HG02943 (cell line): Measurements from ENCODE around the gene THAP2.
"Not testable (repeated sequence)": the region's sequence is repeated elsewhere in the genome, so short reads cannot be mapped to it uniquely, and the experiment has no call there.

ENCODE experiments used
- ATAC-seq: cut with Tn5 transposase; IDR thresholded peaks from one replicate; pipeline ENCODE4 v1.9.1; 2021; ENCODE audit warnings: mild to moderate bottlenecking, low read depth, moderate library complexity; ENCODE audit not compliant: unreplicated experiment

Gene THAP2

GRCh38 chr12:71695782-71696181 is 31.7 kb downstream of the THAP2 start:
- ATAC-seq = no peak

GRCh38 chr12:71702181-71702580 is 38.1 kb downstream of the THAP2 start:
- ATAC-seq = not testable (repeated sequence)

GRCh38 chr12:71702590-71702989 is 38.5 kb downstream of the THAP2 start:
- ATAC-seq = no peak

- ATAC-seq = no peak
Measured at GRCh38 chr12:71703206-71703605, 39.1 kb downstream of the THAP2 start.

- ATAC-seq = no peak
Measured at GRCh38 chr12:71704920-71705319, 40.8 kb downstream of the THAP2 start.

- ATAC-seq = no peak
Measured at GRCh38 chr12:71708658-71709057, 44.6 kb downstream of the THAP2 start.

GRCh38 chr12:71710276-71711125 is 46.4 kb downstream of the THAP2 start:
- ATAC-seq = no peak

- no peak for ATAC-seq
Measured at GRCh38 chr12:71718611-71719010, 54.5 kb downstream of the THAP2 start.

GRCh38 chr12:71719647-71720370 is 55.7 kb downstream of the THAP2 start:
- ATAC-seq = no peak

GRCh38 chr12:71721783-71722505 is 57.8 kb downstream of the THAP2 start:
- no peak for ATAC-seq

- ATAC-seq = no peak
Measured at GRCh38 chr12:71725011-71725410, 60.9 kb downstream of the THAP2 start.

- ATAC-seq = no peak
Measured at GRCh38 chr12:71726548-71726947, 62.4 kb downstream of the THAP2 start.

GRCh38 chr12:71727958-71728357 is 63.9 kb downstream of the THAP2 start:
- ATAC-seq = no peak
